ENCODE data around the gene SLC38A10.

Gene SLC38A10

DNA sequence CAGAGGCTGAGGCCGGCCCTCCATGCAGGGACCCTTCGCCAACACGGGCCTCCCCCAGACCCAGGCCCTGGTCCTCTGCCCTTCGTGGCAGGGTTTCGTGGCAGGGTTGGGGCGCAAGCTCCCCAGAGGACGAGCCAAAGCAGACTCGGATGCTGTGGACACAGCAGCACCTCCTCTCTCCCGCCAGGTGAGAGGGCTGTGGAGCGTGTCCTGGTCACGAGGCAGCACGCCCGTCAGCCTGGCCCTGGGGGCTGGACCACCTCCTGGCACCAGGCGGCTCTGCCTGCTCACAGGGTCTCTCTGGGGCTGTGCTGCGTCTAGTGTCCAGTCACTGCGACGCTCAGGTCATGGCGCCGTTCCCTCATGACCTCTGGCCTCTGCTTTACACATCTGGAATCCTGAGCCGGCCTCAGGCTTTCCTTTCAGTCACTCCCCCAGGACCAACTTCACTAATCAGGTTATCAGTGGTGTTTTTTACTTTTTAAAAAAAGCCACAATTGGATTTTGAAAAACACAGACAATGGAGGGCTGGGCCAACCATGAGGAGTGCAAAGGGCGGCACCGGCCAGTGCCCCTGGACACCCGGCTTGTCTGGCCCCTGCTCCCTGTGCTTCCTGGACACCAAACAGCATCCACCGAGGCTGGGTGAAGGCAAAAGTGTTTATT lies 50.6 kb downstream of the SLC38A10 start:
- no peak overlapping the region for H3K27ac ChIP-seq (ENCODE audit: low read depth, low read length, severe bottlenecking)

DNA sequence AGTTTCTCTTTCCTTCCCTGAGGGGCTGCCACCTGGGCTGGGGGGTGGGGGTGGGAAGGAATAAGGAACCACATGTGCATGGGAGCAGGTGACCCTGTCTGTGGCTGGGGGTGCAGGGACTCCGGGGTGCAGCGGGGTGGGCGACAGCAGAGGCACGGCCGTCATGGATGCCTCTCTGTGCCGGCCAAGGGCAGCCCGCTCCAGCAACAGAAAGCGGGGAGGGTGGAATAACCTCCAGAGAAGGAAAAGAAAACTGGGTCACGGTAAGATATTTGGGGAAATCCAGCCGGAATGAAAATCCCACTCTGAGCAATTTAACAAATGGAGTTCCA lies 51.8 kb downstream of the SLC38A10 start:
- WGBS, 2 experiments (ENCODE audit: insufficient coverage in 2 of 2), result 97 to 98% methylated on average over 7 to 10 of the region's 10 CpGs
- H3K27ac ChIP-seq (ENCODE audit: low read depth, low read length, severe bottlenecking), result no peak overlapping the region
- no peak overlapping the region for H3K4me3 ChIP-seq (ENCODE audit: extremely low read depth, insufficient read depth, low read length, poor library complexity, severe bottlenecking)
- peaks cover 22% of the 10 kb centered on the region for H3K36me3 ChIP-seq (ENCODE audit: control insufficient read depth, insufficient read depth, low read length)
- H3K4me1 ChIP-seq (ENCODE audit: control insufficient read depth, insufficient read depth, low read length, poor library complexity, severe bottlenecking), result peaks cover 11% of the 10 kb centered on the region
- no peaks in the 10 kb centered on the region for H3K9me3 ChIP-seq (ENCODE audit: control insufficient read depth, low read length)

More for the DNA sequence above, 50.6 kb downstream of the SLC38A10 start:
- Histone ChIP-seq H3K4me3 (ENCODE audit: extremely low read depth, insufficient read depth, low read length, poor library complexity, severe bottlenecking) (no peak overlapping the region), H3K36me3 (ENCODE audit: control insufficient read depth, insufficient read depth, low read length) (peaks cover 22% of the 10 kb centered on the region), H3K9me3 (ENCODE audit: control insufficient read depth, low read length) (no peaks in the 10 kb centered on the region), H3K4me1 (ENCODE audit: control insufficient read depth, insufficient read depth, low read length, poor library complexity, severe bottlenecking) (peaks cover 11% of the 10 kb centered on the region)
- 94% methylated on average over 23 to 24 of the region's 24 CpGs for WGBS, 2 experiments (ENCODE audit: insufficient coverage in 2 of 2)

DNA sequence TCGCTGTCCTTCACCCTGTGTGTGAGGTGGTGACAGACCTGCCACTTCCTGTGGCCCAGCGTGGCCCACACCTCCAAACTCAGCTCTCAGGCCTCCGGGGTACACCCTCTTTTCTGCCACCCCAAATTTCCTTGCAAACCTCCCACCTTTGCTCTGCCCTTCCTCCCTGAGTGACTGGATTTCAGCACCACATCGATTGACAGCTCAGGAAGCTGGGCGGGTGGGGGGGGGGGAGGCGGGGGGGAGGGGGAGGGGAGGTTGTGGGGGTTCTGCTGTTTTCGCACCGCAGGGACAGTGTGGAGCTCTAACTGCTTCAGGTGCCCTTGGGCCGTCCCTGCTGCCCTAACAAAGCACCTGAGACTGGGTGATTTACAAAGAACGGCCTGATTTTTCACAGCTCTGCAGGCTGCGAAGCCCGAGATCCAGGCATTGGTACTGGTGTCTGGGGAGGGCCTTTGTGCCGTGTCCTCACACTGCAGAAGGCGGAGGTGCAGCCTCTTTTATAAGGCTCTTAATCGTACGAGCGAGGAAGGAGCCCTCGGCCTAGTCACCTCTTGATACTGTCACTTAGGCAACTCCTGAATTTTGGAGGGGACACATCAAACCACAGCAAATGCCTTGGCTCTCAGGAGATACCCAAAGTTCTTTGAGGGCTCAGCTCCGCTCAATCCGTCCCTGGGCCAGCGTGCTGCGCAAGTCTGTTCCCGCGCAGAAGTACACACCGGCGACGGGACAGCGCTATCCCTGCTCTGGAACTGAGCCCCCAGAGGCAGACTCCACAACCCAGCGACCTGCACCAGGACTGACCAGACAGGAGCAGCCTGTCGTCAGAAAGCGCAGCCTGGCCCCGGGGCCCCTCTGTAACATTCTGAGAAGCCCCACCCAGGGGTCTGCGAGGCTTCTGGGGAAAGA lies 52.4 kb downstream of the SLC38A10 start:
- 94% methylated on average over 27 of the region's 33 CpGs for WGBS, 2 experiments (ENCODE audit: insufficient coverage in 2 of 2)
- Histone ChIP-seq H3K36me3 (ENCODE audit: control insufficient read depth, insufficient read depth, low read length) (peaks cover 22% of the 10 kb centered on the region), H3K4me1 (ENCODE audit: control insufficient read depth, insufficient read depth, low read length, poor library complexity, severe bottlenecking) (peaks cover 15% of the 10 kb centered on the region), H3K4me3 (ENCODE audit: extremely low read depth, insufficient read depth, low read length, poor library complexity, severe bottlenecking) (no peak overlapping the region), H3K27ac (ENCODE audit: low read depth, low read length, severe bottlenecking) (no peak overlapping the region), H3K9me3 (ENCODE audit: control insufficient read depth, low read length) (no peaks in the 10 kb centered on the region)

DNA sequence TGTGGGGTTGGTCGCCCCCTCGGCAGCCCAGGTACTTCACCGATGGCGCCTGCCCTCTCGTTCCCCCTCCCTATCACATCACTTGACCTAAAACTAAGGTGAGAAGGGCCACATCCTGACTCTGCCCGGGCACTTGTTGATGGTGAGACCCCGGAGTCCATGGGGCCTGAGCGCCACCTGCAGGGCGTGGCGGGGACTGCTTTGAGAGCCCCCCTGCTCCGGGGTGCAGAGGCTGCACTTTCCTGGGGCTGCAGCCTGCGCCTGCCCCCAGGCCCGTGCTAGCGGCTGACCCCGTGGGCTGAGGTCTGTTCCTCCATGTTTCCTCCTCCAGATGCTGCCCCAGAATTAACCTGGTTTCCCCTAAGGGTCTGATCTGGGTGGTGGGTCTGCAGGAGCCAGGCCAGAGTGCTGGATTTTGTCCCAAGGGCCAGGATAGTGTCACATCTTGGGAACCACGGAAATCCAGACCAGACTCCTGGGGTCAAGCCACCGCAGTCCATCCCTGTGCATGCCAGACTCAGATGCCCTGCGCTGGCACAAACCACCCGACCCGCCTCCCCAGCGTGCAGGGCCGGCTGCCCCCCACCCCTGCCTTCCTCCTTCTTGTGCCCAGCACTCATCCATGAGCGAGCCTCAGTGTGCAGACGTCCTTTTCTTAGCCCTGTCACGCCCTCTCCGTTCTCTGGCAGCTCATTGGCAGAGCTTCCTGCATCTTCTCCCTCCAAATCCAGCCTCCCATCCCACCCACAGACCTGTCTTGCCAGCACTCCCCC lies 53.3 kb downstream of the SLC38A10 start:
- 64 to 70% methylated on average over 15 to 20 of the region's 26 CpGs for WGBS, 2 experiments (ENCODE audit: insufficient coverage in 2 of 2)
- no peaks in the 10 kb centered on the region for H3K9me3 ChIP-seq (ENCODE audit: control insufficient read depth, low read length)
- H3K4me3 ChIP-seq (ENCODE audit: extremely low read depth, insufficient read depth, low read length, poor library complexity, severe bottlenecking), result no peak overlapping the region
- H3K4me1 ChIP-seq (ENCODE audit: control insufficient read depth, insufficient read depth, low read length, poor library complexity, severe bottlenecking), result peaks cover 9% of the 10 kb centered on the region
- peaks cover 22% of the 10 kb centered on the region for H3K36me3 ChIP-seq (ENCODE audit: control insufficient read depth, insufficient read depth, low read length)
- H3K27ac ChIP-seq (ENCODE audit: low read depth, low read length, severe bottlenecking), result no peak overlapping the region

DNA sequence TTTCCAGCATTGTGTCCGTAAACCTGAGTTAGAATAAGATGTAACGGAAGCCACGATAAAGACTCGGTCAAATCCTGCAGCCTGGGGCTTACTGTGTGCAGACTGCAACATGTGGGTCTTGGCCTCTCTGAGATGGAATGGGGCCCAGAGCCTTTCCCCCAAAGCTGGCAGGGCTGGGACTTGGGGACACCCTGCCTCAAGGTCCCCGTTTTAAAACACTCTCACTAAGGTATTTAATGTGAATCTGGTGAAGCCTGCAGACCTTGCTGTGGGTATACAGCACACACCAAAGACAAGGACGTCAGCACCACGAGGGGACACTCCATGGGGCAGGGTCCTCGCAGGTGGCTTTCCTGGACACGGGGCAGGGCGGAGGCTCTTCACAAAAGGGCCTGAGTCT lies 53.9 kb downstream of the SLC38A10 start:
- no peak overlapping the region for H3K27ac ChIP-seq (ENCODE audit: low read depth, low read length, severe bottlenecking)
- H3K4me3 ChIP-seq (ENCODE audit: extremely low read depth, insufficient read depth, low read length, poor library complexity, severe bottlenecking), result no peak overlapping the region
- H3K36me3 ChIP-seq (ENCODE audit: control insufficient read depth, insufficient read depth, low read length), result peaks cover 22% of the 10 kb centered on the region
- peaks cover 9% of the 10 kb centered on the region for H3K4me1 ChIP-seq (ENCODE audit: control insufficient read depth, insufficient read depth, low read length, poor library complexity, severe bottlenecking)
- H3K9me3 ChIP-seq (ENCODE audit: control insufficient read depth, low read length), result no peaks in the 10 kb centered on the region
- 92 to 95% methylated on average over 9 to 10 of the region's 10 CpGs for WGBS, 2 experiments (ENCODE audit: insufficient coverage in 2 of 2)

DNA sequence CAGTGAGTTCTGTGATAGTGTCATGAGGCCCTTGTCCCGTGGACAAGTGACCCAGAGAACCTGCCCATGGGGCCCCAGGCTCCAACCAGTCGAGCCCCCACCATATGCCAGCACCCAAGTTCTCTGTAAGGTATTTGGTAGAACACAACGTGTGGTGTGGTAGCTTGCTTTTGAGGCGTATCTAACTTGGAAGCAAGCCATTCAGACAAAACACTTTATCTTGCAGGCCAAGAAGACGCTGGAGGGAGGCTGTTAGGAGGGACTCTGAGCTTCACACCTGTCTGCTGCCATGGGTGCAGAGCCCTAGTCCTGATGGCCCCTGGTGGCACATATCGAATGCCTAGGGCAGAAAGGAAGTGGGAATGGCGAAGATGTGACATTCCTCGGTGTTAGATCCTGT lies 54.3 kb downstream of the SLC38A10 start:
- H3K9me3 ChIP-seq (ENCODE audit: control insufficient read depth, low read length), result no peaks in the 10 kb centered on the region
- no peak overlapping the region for H3K4me3 ChIP-seq (ENCODE audit: extremely low read depth, insufficient read depth, low read length, poor library complexity, severe bottlenecking)
- peaks cover 10% of the 10 kb centered on the region for H3K4me1 ChIP-seq (ENCODE audit: control insufficient read depth, insufficient read depth, low read length, poor library complexity, severe bottlenecking)
- H3K36me3 ChIP-seq (ENCODE audit: control insufficient read depth, insufficient read depth, low read length), result peaks cover 22% of the 10 kb centered on the region
- 90 to 91% methylated on average over 5 to 7 of the region's 8 CpGs for WGBS, 2 experiments (ENCODE audit: insufficient coverage in 2 of 2)
- no peak overlapping the region for H3K27ac ChIP-seq (ENCODE audit: low read depth, low read length, severe bottlenecking)

DNA sequence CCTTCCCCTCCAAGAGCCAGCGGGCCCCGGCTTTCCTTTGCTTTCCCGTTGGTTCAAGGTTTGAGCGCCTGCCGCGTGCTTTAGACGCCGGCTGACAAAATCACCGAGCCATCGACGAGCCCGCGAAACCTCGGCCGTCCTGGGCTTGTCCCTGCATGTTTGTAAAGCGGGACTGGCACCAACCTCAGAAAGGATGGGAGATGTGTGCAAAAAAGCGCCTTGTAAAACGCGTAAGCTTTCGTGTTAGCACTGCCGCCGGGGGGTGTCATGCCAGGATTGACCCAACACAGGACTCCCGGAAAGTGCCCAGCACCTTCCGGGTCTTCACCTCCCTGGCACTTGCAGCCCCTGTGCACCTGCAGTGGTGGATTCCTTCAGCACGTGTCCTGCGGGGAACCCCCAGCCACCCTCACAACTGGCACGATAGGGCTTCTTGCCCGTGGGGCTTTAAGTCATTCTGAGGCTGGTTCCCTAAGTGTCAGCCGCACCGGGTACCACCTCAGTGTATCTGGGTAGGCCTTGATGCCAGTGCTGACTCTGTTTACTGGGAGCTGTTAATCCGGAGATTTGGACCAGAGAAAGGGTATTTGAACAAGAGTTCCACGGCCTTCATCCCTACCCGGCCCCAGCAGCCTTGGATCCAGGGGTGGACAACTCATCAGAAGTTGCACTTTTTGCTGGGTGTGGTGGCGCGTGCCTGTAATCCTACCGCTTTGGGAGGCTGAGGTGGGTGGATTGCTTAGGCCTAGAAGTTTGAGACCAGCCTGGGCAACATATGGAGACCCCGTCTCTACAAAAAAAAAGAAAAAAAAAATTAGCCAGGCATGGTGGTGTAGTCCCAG lies 55.2 kb downstream of the SLC38A10 start:
- 18 to 22% methylated on average over 35 to 37 of the region's 37 CpGs for WGBS, 2 experiments (ENCODE audit: insufficient coverage in 2 of 2)
- Histone ChIP-seq H3K27ac (ENCODE audit: low read depth, low read length, severe bottlenecking) (peak overlapping the region; percentile 54), H3K36me3 (ENCODE audit: control insufficient read depth, insufficient read depth, low read length) (peaks cover 22% of the 10 kb centered on the region), H3K9me3 (ENCODE audit: control insufficient read depth, low read length) (no peaks in the 10 kb centered on the region), H3K4me1 (ENCODE audit: control insufficient read depth, insufficient read depth, low read length, poor library complexity, severe bottlenecking) (peaks cover 18% of the 10 kb centered on the region), H3K4me3 (ENCODE audit: extremely low read depth, insufficient read depth, low read length, poor library complexity, severe bottlenecking) (peak overlapping the region; percentile 91)

DNA sequence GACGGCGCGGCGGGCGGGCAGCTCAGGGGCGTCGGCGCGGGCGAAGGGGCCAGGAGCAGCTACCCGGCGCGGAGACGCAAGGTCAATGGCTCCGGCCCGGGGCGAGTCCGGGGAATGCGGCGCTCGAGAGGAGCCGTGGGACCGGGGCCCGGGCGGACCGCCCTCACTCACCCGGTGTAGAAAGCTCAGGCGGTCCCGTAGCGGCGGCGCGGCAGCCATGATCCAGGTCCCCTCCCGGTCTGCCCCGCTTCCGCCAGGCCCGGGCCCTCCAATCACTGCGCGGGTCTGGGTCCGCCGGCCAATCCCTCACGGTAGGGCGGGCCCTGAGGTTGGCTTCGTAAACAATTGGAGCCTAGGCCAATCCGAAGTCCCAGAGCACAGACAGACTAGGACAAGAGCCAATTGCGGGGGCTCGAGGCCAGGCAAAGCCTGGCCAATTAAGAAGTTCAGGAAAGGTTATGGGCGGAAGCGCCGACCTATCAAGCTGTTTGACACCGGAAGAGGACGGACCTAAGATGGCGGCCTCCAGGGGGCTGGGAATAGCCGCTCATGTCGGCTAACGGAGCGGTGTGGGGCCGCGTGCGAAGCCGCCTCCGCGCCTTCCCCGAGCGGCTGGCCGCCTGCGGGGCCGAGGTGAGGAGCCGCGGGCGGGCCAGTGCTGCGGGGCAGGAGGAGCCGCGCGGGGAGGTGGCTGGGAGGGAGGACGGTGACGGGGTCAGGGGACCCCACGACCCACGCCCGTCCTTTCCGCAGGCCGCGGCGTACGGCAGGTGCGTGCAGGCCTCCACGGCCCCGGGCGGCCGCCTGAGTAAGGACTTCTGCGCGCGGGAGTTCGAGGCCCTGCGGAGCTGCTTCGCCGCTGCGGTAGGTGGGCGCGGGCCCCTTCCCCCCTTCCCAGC lies 56.0 kb downstream of the SLC38A10 start, which contains the start of the genes NDUFAF8 and TEPSIN:
NDUFAF8 (plus strand) TSS at position 504 of the 899 bp plus-strand sequence; CDS start at position 550, 46 bp downstream.
TEPSIN (minus strand) TSS at position 241 of the 899 bp plus-strand sequence; CDS start at position 219, 22 bp downstream.
- Histone ChIP-seq H3K27ac (ENCODE audit: low read depth, low read length, severe bottlenecking) (peak within 1 kb of the TSS; percentile 54), H3K4me1 (ENCODE audit: control insufficient read depth, insufficient read depth, low read length, poor library complexity, severe bottlenecking) (peaks cover 18% of the 10 kb centered on the region), H3K36me3 (ENCODE audit: control insufficient read depth, insufficient read depth, low read length) (peaks cover 23% of the 10 kb centered on the region), H3K4me3 (ENCODE audit: extremely low read depth, insufficient read depth, low read length, poor library complexity, severe bottlenecking) (peak within 1 kb of the TSS; percentile 91), H3K9me3 (ENCODE audit: control insufficient read depth, low read length) (no peaks in the 10 kb centered on the region)
- 0% methylated on average over 52 to 98 of the region's 100 CpGs for WGBS, 2 experiments (ENCODE audit: insufficient coverage in 2 of 2)

DNA sequence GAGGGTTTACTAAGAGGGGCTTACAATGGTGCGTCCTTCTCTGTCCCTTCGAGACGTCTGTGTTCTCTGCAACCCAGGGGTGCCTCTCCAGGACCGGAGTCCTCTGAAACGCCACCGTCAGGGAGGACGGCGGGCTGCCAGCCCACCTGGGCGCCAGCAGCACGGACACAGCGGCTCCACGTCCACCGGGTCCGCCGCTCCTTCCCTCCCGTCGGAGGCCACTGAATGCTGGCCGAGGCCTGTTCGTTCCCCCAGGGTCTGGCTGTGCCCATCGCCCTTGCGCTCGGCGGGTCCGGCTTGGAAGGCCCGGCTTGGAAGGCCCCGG lies 56.7 kb downstream of the SLC38A10 start:
- Histone ChIP-seq H3K9me3 (ENCODE audit: control insufficient read depth, low read length) (no peaks in the 10 kb centered on the region), H3K4me3 (ENCODE audit: extremely low read depth, insufficient read depth, low read length, poor library complexity, severe bottlenecking) (peak overlapping the region; percentile 91), H3K36me3 (ENCODE audit: control insufficient read depth, insufficient read depth, low read length) (peaks cover 27% of the 10 kb centered on the region), H3K27ac (ENCODE audit: low read depth, low read length, severe bottlenecking) (no peak overlapping the region), H3K4me1 (ENCODE audit: control insufficient read depth, insufficient read depth, low read length, poor library complexity, severe bottlenecking) (peaks cover 18% of the 10 kb centered on the region)
- WGBS, 2 experiments (ENCODE audit: insufficient coverage in 2 of 2), result 1% methylated on average over 25 to 26 of the region's 26 CpGs

Data from mesodermal cell (in vitro differentiated cells).